HCT116 (cell line): ENCODE measurements around the gene BCL11A. TPM values are rescaled to one million over a fixed set of nuclear protein-coding genes. Genes with fewer than 3 reads are reported as not detected.

ENCODE experiments used
- ATAC-seq: fragments of 200-7000 bp; cut with Tn5 transposase; 2 replicates; pipeline ENCODE4 v1.9.1; 2020; ENCODE audit warnings: mild to moderate bottlenecking, moderate library complexity
- BruUV-seq: library from RNA; stranded (reverse); fragments of 400-500 nt; replicated peaks from 2 replicates; lab custom pipeline; 2021; lab: Mats Ljungman, UMichigan
- CTCF ChIA-PET: fragments of 300-600 bp; sonication (Branson Sonifier 250); formaldehyde crosslinking; loops from one replicate; lab custom pipeline; 2021; ENCODE audit warnings: antibody characterized with exemption; lab: Charles Lee
- POLR2A ChIA-PET: fragments of 300-600, 350-600 bp; sonication (Branson Sonifier 250); formaldehyde crosslinking; loops from one replicate; lab custom pipeline; 2021; ENCODE audit warnings: antibody characterized with exemption; lab: Charles Lee
- RAD21 ChIA-PET, 2 experiments: fragments of 300-600 bp; sonication (Branson Sonifier 250); formaldehyde crosslinking; loops; one replicate each; lab custom pipeline; 2023; ENCODE audit warnings: low total read pairs in 2 of 2; ENCODE audit not compliant: uncharacterized antibody in 2 of 2, unreplicated experiment in 2 of 2, low non-redundant PET in 1 of 2; lab: Charles Lee
- DNase-seq: peaks from one replicate; pipeline ENCODE4 v3.0.0-alpha.2; 2010; ENCODE audit warnings: low read depth, low spot score
- H2AFZ ChIP-seq: fragments of 200-600 bp; shearing (Covaris generic), sonication (generic); 2 replicates; pipeline ENCODE4 v1.6.1; 2017; ENCODE audit warnings: low read depth, mixed run types, mixed read lengths, antibody characterized with exemption, low read length; ENCODE audit not compliant: poor library complexity, severe bottlenecking
- H3K27ac ChIP-seq: 2 replicates; pipeline ENCODE4 v1.5.1; 2012; ENCODE audit warnings: low read depth, low read length
- H3K27me3 ChIP-seq: fragments of 200-600 bp; sonication (generic); 2 replicates; pipeline ENCODE4 v1.6.1; 2016; ENCODE audit warnings: mixed run types, low read length, mixed read lengths; ENCODE audit not compliant: insufficient read depth
- H3K36me3 ChIP-seq, 2 experiments: fragments of 200-500 bp in 1 of 2; fragments of 200-600 bp in 1 of 2; sonication (Bioruptor generic) in 1 of 2; sonication (generic) in 1 of 2; 2 replicates each; pipeline versions ENCODE4 v1.5.1 to v1.6.1; 2014 to 2016; ENCODE audit warnings: low read length in 2 of 2, inconsistent platforms in 1 of 2, mixed read lengths in 1 of 2, mixed run types in 1 of 2; ENCODE audit not compliant: insufficient read depth in 2 of 2, control insufficient read depth in 1 of 2
- H3K4me1 ChIP-seq, 2 experiments: fragments of 200-600 bp in 1 of 2; sonication (generic) in 1 of 2; 2 replicates each; pipeline versions ENCODE4 v1.5.1 to v1.6.1; 2012 to 2017; ENCODE audit warnings: low read length in 2 of 2, inconsistent platforms in 1 of 2, mild to moderate bottlenecking in 1 of 2, mixed read lengths in 1 of 2, mixed run types in 1 of 2, moderate library complexity in 1 of 2; ENCODE audit not compliant: insufficient read depth in 2 of 2, control insufficient read depth in 1 of 2
- H3K4me2 ChIP-seq: fragments of 200-600 bp; sonication (generic); 2 replicates; pipeline ENCODE4 v1.6.1; 2017; ENCODE audit warnings: mixed run types, low read length, mixed read lengths
- H3K4me3 ChIP-seq, 2 experiments: fragments of 200-600 bp in 1 of 2; sonication (generic) in 1 of 2; replicated peaks in 1 of 2; 2 replicates each; pipeline ENCODE4 v1.5.1; 2011 to 2016; ENCODE audit warnings: low read length in 2 of 2, control low read depth in 1 of 2, low read depth in 1 of 2, mild to moderate bottlenecking in 1 of 2, mixed read lengths in 1 of 2, mixed run types in 1 of 2
- H3K79me2 ChIP-seq: fragments of 200-600 bp; sonication (generic); 2 replicates; pipeline ENCODE4 v1.6.1; 2017; ENCODE audit warnings: mild to moderate bottlenecking, mixed run types, low read length, moderate library complexity, mixed read lengths; ENCODE audit not compliant: insufficient read depth
- H3K9ac ChIP-seq: fragments of 200-600 bp; sonication (generic); 2 replicates; pipeline ENCODE4 v1.6.1; 2016; ENCODE audit warnings: low read length, mixed read lengths
- H3K9me2 ChIP-seq: fragments of 200-600 bp; sonication (generic), shearing (Covaris generic); 2 replicates; pipeline ENCODE4 v1.6.1; 2017; ENCODE audit warnings: mixed run types, mild to moderate bottlenecking, moderate library complexity; ENCODE audit not compliant: insufficient read depth
- H3K9me3 ChIP-seq, 2 experiments: fragments of 200-500 bp in 1 of 2; fragments of 200-600 bp in 1 of 2; sonication (Bioruptor generic) in 1 of 2; sonication (generic) in 1 of 2; 2 replicates each; pipeline ENCODE4 v1.6.1; 2014 to 2017; ENCODE audit warnings: low read length in 2 of 2, mixed read lengths in 2 of 2, inconsistent platforms in 1 of 2, low read depth in 1 of 2, mild to moderate bottlenecking in 1 of 2, mixed run types in 1 of 2, moderate library complexity in 1 of 2; ENCODE audit not compliant: control insufficient read depth in 1 of 2, insufficient read depth in 1 of 2
- H4K20me1 ChIP-seq: fragments of 200-600 bp; sonication (generic), shearing (Covaris generic); 2 replicates; pipeline ENCODE4 v1.6.1; 2017; ENCODE audit warnings: mixed run types, mild to moderate bottlenecking, moderate library complexity; ENCODE audit not compliant: insufficient read depth
- CBX3 ChIP-seq: IDR thresholded peaks from 2 replicates; pipeline ENCODE4 v1.6.1; 2012; ENCODE audit warnings: low read depth
- CEBPB ChIP-seq: IDR thresholded peaks from 2 replicates; pipeline ENCODE4 v1.6.1; 2012; ENCODE audit warnings: low read depth
- EZH2 ChIP-seq: fragments of 200-600 bp; sonication (generic); IDR thresholded peaks from 2 replicates; pipeline ENCODE4 v1.6.1; 2017; ENCODE audit warnings: antibody characterized with exemption, mixed run types
- SP1 ChIP-seq: IDR thresholded peaks from 2 replicates; pipeline ENCODE4 v1.6.1; 2012; ENCODE audit warnings: low read depth
- TCF7L2 ChIP-seq: IDR thresholded peaks from 2 replicates; pipeline ENCODE4 v1.7.0; 2011; ENCODE audit warnings: borderline replicate concordance, inconsistent platforms; ENCODE audit not compliant: insufficient read depth, insufficient read length; ENCODE audit errors: extremely low read depth
- ZFX ChIP-seq: fragments of 450-650 bp; IDR thresholded peaks from 2 replicates; pipeline ENCODE4 v1.6.1; 2017
- ZNF274 ChIP-seq: fragments of 200-500 bp; sonication (Bioruptor generic); IDR thresholded peaks from 2 replicates; pipeline ENCODE4 v1.6.1; 2014; ENCODE audit warnings: mild to moderate bottlenecking, low read depth, low read length, inconsistent platforms
- intact Hi-C: fragments of 100-400 bp; cut with micrococcal nuclease; formaldehyde crosslinking; loops from 2 replicates; pipeline ENCODE4 v1.10.0; 2022
- total RNA-seq: library from RNA; stranded (reverse); gene quantifications from one replicate; pipeline ENCODE4 v1.2.1, GENCODE V29; 2021; ENCODE audit not compliant: unreplicated experiment
- TF ChIP-seq, protein P1 (sequence below), 3 experiments: fragments of 200-600 bp in 1 of 3; sonication (generic) in 1 of 3; IDR thresholded peaks in 2 of 3; conservative IDR thresholded peaks in 1 of 3; 2 replicates each; pipeline ENCODE4 v1.5.1; 2012 to 2017; ENCODE audit warnings: low read depth in 2 of 3, low read length in 2 of 3, antibody characterized with exemption in 1 of 3, borderline replicate concordance in 1 of 3, control low read depth in 1 of 3, mild to moderate bottlenecking in 1 of 3, mixed read lengths in 1 of 3, mixed run types in 1 of 3, moderate library complexity in 1 of 3; ENCODE audit not compliant: insufficient read depth in 1 of 3
- TF ChIP-seq, protein P2 (sequence below): IDR thresholded peaks from 2 replicates; pipeline ENCODE4 v1.6.1; 2012
- TF ChIP-seq, protein P3 (sequence below): IDR thresholded peaks from 2 replicates; pipeline ENCODE4 v1.6.1; 2012
- TF ChIP-seq, protein P4 (sequence below): IDR thresholded peaks from 2 replicates; pipeline ENCODE4 v1.6.1; 2012; ENCODE audit warnings: low read depth
- TF ChIP-seq, protein P5 (sequence below): IDR thresholded peaks from 2 replicates; pipeline ENCODE4 v1.6.1; 2011; ENCODE audit warnings: mild to moderate bottlenecking, low read length, moderate library complexity; ENCODE audit not compliant: insufficient replicate concordance; ENCODE audit errors: extremely low read depth

Gene BCL11A
- total RNA-seq, 1 experiment from 2014 or later, result 0.71 TPM

DNA sequence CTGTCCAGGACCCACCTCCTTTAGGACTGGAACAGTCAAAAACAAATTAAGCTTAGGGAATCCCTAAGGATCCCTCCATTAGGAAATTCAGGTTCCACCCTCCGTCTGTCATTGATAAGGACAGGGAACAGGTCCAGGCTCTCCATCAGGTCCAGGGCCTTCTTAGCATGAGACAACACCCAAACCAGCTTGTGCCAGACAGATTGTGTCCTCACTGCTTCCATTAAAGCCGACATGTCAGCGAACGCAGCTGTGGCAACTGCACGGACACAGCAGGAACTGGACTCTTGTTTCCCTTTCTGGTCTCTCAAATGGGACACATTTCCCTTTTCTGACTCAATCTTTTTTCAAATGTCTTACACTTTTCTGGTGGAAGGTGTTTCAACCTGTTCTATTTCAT, 81.4 kb downstream of the BCL11A start (continued):
- TF ChIP-seq, protein P1, sequence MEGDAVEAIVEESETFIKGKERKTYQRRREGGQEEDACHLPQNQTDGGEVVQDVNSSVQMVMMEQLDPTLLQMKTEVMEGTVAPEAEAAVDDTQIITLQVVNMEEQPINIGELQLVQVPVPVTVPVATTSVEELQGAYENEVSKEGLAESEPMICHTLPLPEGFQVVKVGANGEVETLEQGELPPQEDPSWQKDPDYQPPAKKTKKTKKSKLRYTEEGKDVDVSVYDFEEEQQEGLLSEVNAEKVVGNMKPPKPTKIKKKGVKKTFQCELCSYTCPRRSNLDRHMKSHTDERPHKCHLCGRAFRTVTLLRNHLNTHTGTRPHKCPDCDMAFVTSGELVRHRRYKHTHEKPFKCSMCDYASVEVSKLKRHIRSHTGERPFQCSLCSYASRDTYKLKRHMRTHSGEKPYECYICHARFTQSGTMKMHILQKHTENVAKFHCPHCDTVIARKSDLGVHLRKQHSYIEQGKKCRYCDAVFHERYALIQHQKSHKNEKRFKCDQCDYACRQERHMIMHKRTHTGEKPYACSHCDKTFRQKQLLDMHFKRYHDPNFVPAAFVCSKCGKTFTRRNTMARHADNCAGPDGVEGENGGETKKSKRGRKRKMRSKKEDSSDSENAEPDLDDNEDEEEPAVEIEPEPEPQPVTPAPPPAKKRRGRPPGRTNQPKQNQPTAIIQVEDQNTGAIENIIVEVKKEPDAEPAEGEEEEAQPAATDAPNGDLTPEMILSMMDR (IDR thresholded peaks at IDR 0.05 in 2 of 3, conservative IDR thresholded peaks at IDR 0.05 in 1 of 3; ENCODE audit: borderline replicate concordance in 1 of 3, insufficient read depth in 1 of 3, low read depth in 2 of 3, low read length in 2 of 3), result no peak
- no peak for TF ChIP-seq EZH2

DNA sequence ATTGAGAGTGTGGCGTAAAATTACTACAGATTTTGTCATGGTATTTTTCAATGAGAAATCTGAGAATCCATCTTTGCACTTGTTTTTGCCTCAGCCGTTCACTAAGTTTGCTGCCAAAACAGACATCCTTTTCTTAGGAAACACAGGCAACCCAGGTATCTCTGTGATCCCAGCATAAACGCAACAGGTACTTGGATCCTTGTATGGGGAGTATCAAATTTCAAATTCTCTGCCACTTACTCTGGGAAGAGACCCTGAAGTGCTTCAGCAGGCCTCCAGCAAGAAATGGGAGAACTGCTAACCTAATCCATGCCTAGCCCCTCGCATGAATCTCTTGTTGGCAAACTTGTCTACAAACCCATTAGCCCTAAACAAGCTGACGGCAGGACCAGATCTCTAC, 83.1 kb downstream of the BCL11A start:
- ChIA-PET RAD21 (no interaction called here), CTCF (no interaction called here), POLR2A (no interaction called here)
- Histone ChIP-seq H2AFZ (no peak overlapping the region), H3K4me1 (no peaks in the 10 kb centered on the region), H3K4me3 (no peak overlapping the region), H3K9me3 (no peaks in the 10 kb centered on the region), H3K9me2 (no peaks in the 10 kb centered on the region), H3K27ac (no peak overlapping the region), H3K27me3 (0 out of 2 replicates have a peak, but pooled peaks cover 6% of the 10 kb centered on the region), H4K20me1 (no peaks in the 10 kb centered on the region), H3K79me2 (no peaks in the 10 kb centered on the region), H3K36me3 (no peaks in the 10 kb centered on the region), H3K9ac (no peak overlapping the region), H3K4me2 (no peak overlapping the region)
- no peak for ATAC-seq
- TF ChIP-seq, protein P2, sequence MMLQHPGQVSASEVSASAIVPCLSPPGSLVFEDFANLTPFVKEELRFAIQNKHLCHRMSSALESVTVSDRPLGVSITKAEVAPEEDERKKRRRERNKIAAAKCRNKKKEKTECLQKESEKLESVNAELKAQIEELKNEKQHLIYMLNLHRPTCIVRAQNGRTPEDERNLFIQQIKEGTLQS, result no peak
- TF ChIP-seq, protein P3, sequence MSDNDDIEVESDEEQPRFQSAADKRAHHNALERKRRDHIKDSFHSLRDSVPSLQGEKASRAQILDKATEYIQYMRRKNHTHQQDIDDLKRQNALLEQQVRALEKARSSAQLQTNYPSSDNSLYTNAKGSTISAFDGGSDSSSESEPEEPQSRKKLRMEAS, result no peak
- TF ChIP-seq, protein P4, sequence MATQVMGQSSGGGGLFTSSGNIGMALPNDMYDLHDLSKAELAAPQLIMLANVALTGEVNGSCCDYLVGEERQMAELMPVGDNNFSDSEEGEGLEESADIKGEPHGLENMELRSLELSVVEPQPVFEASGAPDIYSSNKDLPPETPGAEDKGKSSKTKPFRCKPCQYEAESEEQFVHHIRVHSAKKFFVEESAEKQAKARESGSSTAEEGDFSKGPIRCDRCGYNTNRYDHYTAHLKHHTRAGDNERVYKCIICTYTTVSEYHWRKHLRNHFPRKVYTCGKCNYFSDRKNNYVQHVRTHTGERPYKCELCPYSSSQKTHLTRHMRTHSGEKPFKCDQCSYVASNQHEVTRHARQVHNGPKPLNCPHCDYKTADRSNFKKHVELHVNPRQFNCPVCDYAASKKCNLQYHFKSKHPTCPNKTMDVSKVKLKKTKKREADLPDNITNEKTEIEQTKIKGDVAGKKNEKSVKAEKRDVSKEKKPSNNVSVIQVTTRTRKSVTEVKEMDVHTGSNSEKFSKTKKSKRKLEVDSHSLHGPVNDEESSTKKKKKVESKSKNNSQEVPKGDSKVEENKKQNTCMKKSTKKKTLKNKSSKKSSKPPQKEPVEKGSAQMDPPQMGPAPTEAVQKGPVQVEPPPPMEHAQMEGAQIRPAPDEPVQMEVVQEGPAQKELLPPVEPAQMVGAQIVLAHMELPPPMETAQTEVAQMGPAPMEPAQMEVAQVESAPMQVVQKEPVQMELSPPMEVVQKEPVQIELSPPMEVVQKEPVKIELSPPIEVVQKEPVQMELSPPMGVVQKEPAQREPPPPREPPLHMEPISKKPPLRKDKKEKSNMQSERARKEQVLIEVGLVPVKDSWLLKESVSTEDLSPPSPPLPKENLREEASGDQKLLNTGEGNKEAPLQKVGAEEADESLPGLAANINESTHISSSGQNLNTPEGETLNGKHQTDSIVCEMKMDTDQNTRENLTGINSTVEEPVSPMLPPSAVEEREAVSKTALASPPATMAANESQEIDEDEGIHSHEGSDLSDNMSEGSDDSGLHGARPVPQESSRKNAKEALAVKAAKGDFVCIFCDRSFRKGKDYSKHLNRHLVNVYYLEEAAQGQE, result no peak
- no peak for TF ChIP-seq CBX3
- TF ChIP-seq TCF7L2, result no peak
- no peak for TF ChIP-seq SP1
- TF ChIP-seq, protein P1 (IDR thresholded peaks at IDR 0.05 in 2 of 3, conservative IDR thresholded peaks at IDR 0.05 in 1 of 3; ENCODE audit: borderline replicate concordance in 1 of 3, insufficient read depth in 1 of 3, low read depth in 2 of 3, low read length in 2 of 3), result no peak
- TF ChIP-seq ZNF274, result no peak
- TF ChIP-seq ZFX, result no peak
- TF ChIP-seq, protein P5, sequence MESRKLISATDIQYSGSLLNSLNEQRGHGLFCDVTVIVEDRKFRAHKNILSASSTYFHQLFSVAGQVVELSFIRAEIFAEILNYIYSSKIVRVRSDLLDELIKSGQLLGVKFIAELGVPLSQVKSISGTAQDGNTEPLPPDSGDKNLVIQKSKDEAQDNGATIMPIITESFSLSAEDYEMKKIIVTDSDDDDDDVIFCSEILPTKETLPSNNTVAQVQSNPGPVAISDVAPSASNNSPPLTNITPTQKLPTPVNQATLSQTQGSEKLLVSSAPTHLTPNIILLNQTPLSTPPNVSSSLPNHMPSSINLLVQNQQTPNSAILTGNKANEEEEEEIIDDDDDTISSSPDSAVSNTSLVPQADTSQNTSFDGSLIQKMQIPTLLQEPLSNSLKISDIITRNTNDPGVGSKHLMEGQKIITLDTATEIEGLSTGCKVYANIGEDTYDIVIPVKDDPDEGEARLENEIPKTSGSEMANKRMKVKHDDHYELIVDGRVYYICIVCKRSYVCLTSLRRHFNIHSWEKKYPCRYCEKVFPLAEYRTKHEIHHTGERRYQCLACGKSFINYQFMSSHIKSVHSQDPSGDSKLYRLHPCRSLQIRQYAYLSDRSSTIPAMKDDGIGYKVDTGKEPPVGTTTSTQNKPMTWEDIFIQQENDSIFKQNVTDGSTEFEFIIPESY, result no peak
- TF ChIP-seq CEBPB, result no peak
- intact Hi-C loops, result no loop called here
- BruUV-seq, result no TSS peak
- no peak for DNase-seq
